IMR-90 (cell line): ENCODE measurements around the gene TSPEAR. TPM values are rescaled to one million over a fixed set of nuclear protein-coding genes. Genes with fewer than 3 reads are reported as not detected.

Experiments
- ATAC-seq: fragments of 200-7000 bp; cut with Tn5 transposase; 2 replicates; pipeline ENCODE4 v1.9.1; 2020; ENCODE audit warnings: low read depth, mild to moderate bottlenecking, moderate library complexity
- BruUV-seq: library from RNA; stranded (reverse); fragments of 400-500 nt; replicated peaks from 2 replicates; lab custom pipeline; 2021; lab: Mats Ljungman, UMichigan
- CTCF ChIA-PET: fragments of 300-600 bp; formaldehyde crosslinking; extraction: SDS; loops from one replicate; lab custom pipeline; 2021; ENCODE audit warnings: antibody characterized with exemption; lab: Yijun Ruan, JAX
- POLR2A ChIA-PET: fragments of 300-600 bp; sonication (Branson Sonifier 250); formaldehyde crosslinking; loops from one replicate; lab custom pipeline; 2022; ENCODE audit warnings: antibody characterized with exemption; ENCODE audit not compliant: unreplicated experiment; lab: Charles Lee
- DNase-seq: peaks from one replicate; pipeline ENCODE4 v3.0.0; 2013
- H2AFZ ChIP-seq: replicated peaks from 2 replicates; pipeline ENCODE3; 2013; ENCODE audit warnings: low read length, mild to moderate bottlenecking; ENCODE audit not compliant: poor library complexity
- H2AK5ac ChIP-seq: 2 replicates; pipeline ENCODE4 v1.6.1; 2013; ENCODE audit warnings: low read depth, low read length, inconsistent platforms
- H2AK9ac ChIP-seq: replicated peaks from 2 replicates; pipeline ENCODE3; 2013; ENCODE audit warnings: mild to moderate bottlenecking, low read depth, low read length, moderate library complexity; ENCODE audit not compliant: poor library complexity
- H2BK120ac ChIP-seq: 2 replicates; pipeline ENCODE4 v1.6.1; 2013; ENCODE audit warnings: low read depth, low read length, inconsistent platforms
- H2BK15ac ChIP-seq: 3 replicates; pipeline ENCODE4 v1.6.1; 2013; ENCODE audit warnings: low read depth, low read length, inconsistent platforms
- H2BK20ac ChIP-seq: 2 replicates; pipeline ENCODE4 v1.6.1; 2013; ENCODE audit warnings: low read depth, mild to moderate bottlenecking, inconsistent platforms, low read length, moderate library complexity
- H2BK5ac ChIP-seq: 2 replicates; pipeline ENCODE4 v1.6.1; 2013; ENCODE audit warnings: mild to moderate bottlenecking, low read depth, low read length, inconsistent platforms; ENCODE audit not compliant: poor library complexity, severe bottlenecking
- H3K14ac ChIP-seq: replicated peaks from 2 replicates; pipeline ENCODE4 v1.6.1; 2013; ENCODE audit warnings: low read depth, low read length, inconsistent platforms
- H3K18ac ChIP-seq: 2 replicates; pipeline ENCODE4 v1.6.1; 2013; ENCODE audit warnings: low read depth, low read length, control low read depth
- H3K23ac ChIP-seq: 2 replicates; pipeline ENCODE4 v1.6.1; 2013; ENCODE audit warnings: low read depth, low read length, inconsistent platforms
- H3K27ac ChIP-seq: 2 replicates; pipeline ENCODE4 v1.5.1; 2013; ENCODE audit warnings: mild to moderate bottlenecking, control low read depth, low read length; ENCODE audit not compliant: insufficient read depth
- H3K27me3 ChIP-seq: 2 replicates; pipeline ENCODE4 v1.6.1; 2013; ENCODE audit warnings: low read length; ENCODE audit not compliant: control insufficient read depth, insufficient read depth
- H3K36me3 ChIP-seq: 2 replicates; pipeline ENCODE4 v1.6.1; 2013; ENCODE audit warnings: low read length, mixed read lengths; ENCODE audit not compliant: control insufficient read depth, insufficient read depth
- H3K4ac ChIP-seq: 2 replicates; pipeline ENCODE4 v1.6.1; 2013; ENCODE audit warnings: low read depth, low read length, inconsistent platforms
- H3K4me1 ChIP-seq: 2 replicates; pipeline ENCODE4 v1.6.1; 2013; ENCODE audit warnings: low read length, mixed read lengths; ENCODE audit not compliant: control insufficient read depth, insufficient read depth
- H3K4me2 ChIP-seq: 2 replicates; pipeline ENCODE4 v1.6.1; 2013; ENCODE audit warnings: low read depth, mild to moderate bottlenecking, control low read depth, low read length, moderate library complexity
- H3K4me3 ChIP-seq: 2 replicates; pipeline ENCODE4 v1.5.1; 2013; ENCODE audit warnings: low read depth, mild to moderate bottlenecking, control low read depth, low read length, moderate library complexity; ENCODE audit not compliant: insufficient read depth
- H3K56ac ChIP-seq: 2 replicates; pipeline ENCODE4 v1.6.1; 2013; ENCODE audit warnings: low read length, inconsistent platforms; ENCODE audit not compliant: insufficient read depth; ENCODE audit errors: extremely low read depth
- H3K79me1 ChIP-seq, 2 experiments: 2 replicates each; pipeline ENCODE4 v1.6.1; 2013; ENCODE audit warnings: low read length in 2 of 2, inconsistent platforms in 1 of 2, low read depth in 1 of 2
- H3K9ac ChIP-seq: 2 replicates; pipeline ENCODE4 v1.6.1; 2013; ENCODE audit warnings: low read depth, low read length, control low read depth
- H3K9me1 ChIP-seq: 2 replicates; pipeline ENCODE4 v1.6.1; 2013; ENCODE audit warnings: low read length, inconsistent platforms; ENCODE audit not compliant: insufficient read depth
- H3K9me3 ChIP-seq: 2 replicates; pipeline ENCODE4 v1.6.1; 2013; ENCODE audit warnings: low read length; ENCODE audit not compliant: control insufficient read depth, insufficient read depth
- H4K20me1 ChIP-seq: 2 replicates; pipeline ENCODE4 v1.6.1; 2013; ENCODE audit warnings: low read length, inconsistent platforms; ENCODE audit not compliant: insufficient read depth
- H4K5ac ChIP-seq: 2 replicates; pipeline ENCODE4 v1.6.1; 2013; ENCODE audit warnings: mild to moderate bottlenecking, low read depth, low read length, control low read depth
- H4K8ac ChIP-seq, 2 experiments: 2 replicates each; pipeline ENCODE4 v1.6.1; 2013; ENCODE audit warnings: low read depth in 2 of 2, low read length in 2 of 2, control low read depth in 1 of 2, inconsistent platforms in 1 of 2
- H4K91ac ChIP-seq: 2 replicates; pipeline ENCODE4 v1.6.1; 2013; ENCODE audit warnings: low read depth, low read length, inconsistent platforms; ENCODE audit not compliant: insufficient read depth
- BHLHE40 ChIP-seq: fragments of 150-350 bp; IDR thresholded peaks from 2 replicates; pipeline ENCODE4 v1.6.1; 2016; ENCODE audit warnings: mild to moderate bottlenecking, low read depth, low read length
- CEBPB ChIP-seq: IDR thresholded peaks from 2 replicates; pipeline ENCODE4 v1.6.1; 2012; ENCODE audit warnings: low read depth, low read length, improper control_type of control experiment
- CHD1 ChIP-seq: IDR thresholded peaks from 2 replicates; pipeline ENCODE4 v1.6.1; 2012; ENCODE audit warnings: low read depth, low read length, improper control_type of control experiment
- FOS ChIP-seq: fragments of 150-350 bp; IDR thresholded peaks from 2 replicates; pipeline ENCODE4 v1.6.1; 2016; ENCODE audit warnings: low read depth, low read length
- MAFK ChIP-seq: IDR thresholded peaks from 2 replicates; pipeline ENCODE4 v1.6.1; 2012; ENCODE audit warnings: low read depth, low read length, improper control_type of control experiment
- MAZ ChIP-seq: IDR thresholded peaks from 2 replicates; pipeline ENCODE4 v1.6.1; 2012; ENCODE audit warnings: low read depth, mild to moderate bottlenecking, low read length, improper control_type of control experiment, moderate library complexity, borderline replicate concordance
- MXI1 ChIP-seq: IDR thresholded peaks from 2 replicates; pipeline ENCODE4 v1.6.1; 2012; ENCODE audit warnings: low read depth, mild to moderate bottlenecking, low read length, moderate library complexity, borderline replicate concordance
- NFE2L2 ChIP-seq: fragments of 150-350 bp; IDR thresholded peaks from 2 replicates; pipeline ENCODE4 v1.6.1; 2016; ENCODE audit warnings: low read depth, mild to moderate bottlenecking, low read length
- POLR2A ChIP-seq: IDR thresholded peaks from 2 replicates; pipeline ENCODE4 v1.6.1; 2012; ENCODE audit warnings: mild to moderate bottlenecking, low read depth, low read length
- RAD21 ChIP-seq: IDR thresholded peaks from 2 replicates; pipeline ENCODE4 v1.6.1; 2012; ENCODE audit warnings: low read length, improper control_type of control experiment
- RCOR1 ChIP-seq: IDR thresholded peaks from 2 replicates; pipeline ENCODE4 v1.6.1; 2012; ENCODE audit warnings: mild to moderate bottlenecking, low read length, improper control_type of control experiment; ENCODE audit not compliant: insufficient replicate concordance
- RFX5 ChIP-seq: IDR thresholded peaks from 2 replicates; pipeline ENCODE4 v1.8.0; 2012; ENCODE audit warnings: low read depth, mild to moderate bottlenecking, low read length, moderate library complexity
- SMC3 ChIP-seq: fragments of 150-350 bp; IDR thresholded peaks from 2 replicates; pipeline ENCODE4 v1.6.1; 2016; ENCODE audit warnings: low read depth, mild to moderate bottlenecking, antibody characterized with exemption, low read length, moderate library complexity
- WGBS, 2 experiments: methylation state at CpG; one replicate each; pipeline versions ENCODE4 v1.1.5 to v1.1.7; 2013; ENCODE audit warnings: missing lambda C conversion rate in 2 of 2; ENCODE audit not compliant: insufficient read length in 1 of 2; ENCODE audit errors: extremely low coverage in 2 of 2; 5-methylcytosine and 5-hydroxymethylcytosine counted together
- dilution Hi-C: fragments of 300-500 bp; cut with HindIII; formaldehyde crosslinking; loops from one replicate; pipeline ENCODE4 v1.14.3; 2018; ENCODE audit warnings: low sequenced_read_pairs; ENCODE audit not compliant: unreplicated experiment
- in situ Hi-C: fragments of 300-500 bp; cut with MboI; formaldehyde crosslinking; loops from 3 replicates; pipeline ENCODE4 v1.14.3; 2019; ENCODE audit warnings: low sequenced_read_pairs, inconsistent platforms, mixed read lengths
- intact Hi-C: fragments of 100-400 bp; cut with micrococcal nuclease; formaldehyde crosslinking; loops from 2 replicates; pipeline ENCODE4 v1.10.0; 2022
- polyA plus RNA-seq, 3 experiments: library from polyadenylated mRNA; depleted of rRNA; stranded (reverse); fragments of >200 nt; gene quantifications; 2 replicates each; pipeline ENCODE4 v1.2.3, GENCODE V29; 2012; ENCODE audit warnings: low replicate concordance in 1 of 3
- total RNA-seq: library from RNA; depleted of rRNA; stranded (reverse); fragments of >200 nt; gene quantifications from 2 replicates; pipeline ENCODE4 v1.2.3, GENCODE V29; 2012
- TF ChIP-seq, protein P1 (sequence below): fragments of 150-350 bp; IDR thresholded peaks from 2 replicates; pipeline ENCODE4 v1.6.1; 2016; ENCODE audit warnings: low read depth, mild to moderate bottlenecking, low read length, moderate library complexity, borderline replicate concordance
- TF ChIP-seq, protein P2 (sequence below): conservative IDR thresholded peaks from 2 replicates; pipeline ENCODE4 v1.5.1; 2012; ENCODE audit warnings: mild to moderate bottlenecking, low read depth, low read length, improper control_type of control experiment
- TF ChIP-seq, protein P3 (sequence below): fragments of 150-350 bp; IDR thresholded peaks from 2 replicates; pipeline ENCODE4 v1.6.1; 2017; ENCODE audit warnings: mild to moderate bottlenecking, antibody characterized with exemption, low read length, low read depth

TSPEAR gene
- total and polyA plus RNA-seq, 2 of the 4 experiments (the other 2 are of a cell fraction), result not detected

DNA sequence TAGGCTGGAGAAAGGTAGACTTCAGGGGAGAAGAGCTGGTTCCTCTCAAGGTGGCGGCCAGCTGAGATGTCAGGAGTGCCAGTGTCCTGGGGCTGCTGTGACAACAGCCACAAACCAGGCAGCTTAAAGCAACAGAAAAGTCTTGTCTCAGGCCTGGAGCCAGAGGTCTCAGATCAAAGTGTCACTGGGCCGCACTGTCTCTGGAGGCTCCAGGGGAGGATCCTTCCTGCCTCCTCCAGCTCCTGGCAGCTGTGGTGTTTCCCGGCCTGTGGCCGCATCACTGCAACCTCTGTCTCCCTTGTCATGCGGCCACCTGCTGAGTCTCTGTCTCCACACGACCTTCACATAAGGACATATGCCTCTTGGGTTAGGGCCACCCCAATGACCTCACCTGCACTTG, 24.4 kb upstream of the TSPEAR start:
- no peak for ATAC-seq
- ChIA-PET CTCF (no interaction called here), POLR2A (no interaction called here)
- H2AK9ac ChIP-seq, result no peak overlapping the region
- H2BK15ac ChIP-seq, result no peak overlapping the region
- H3K36me3 ChIP-seq, result no peaks in the 10 kb centered on the region
- no peak overlapping the region for H2BK20ac ChIP-seq
- H3K79me1 ChIP-seq, result no peaks in the 10 kb centered on the region
- H3K9ac ChIP-seq, result no peak overlapping the region
- H3K9me3 ChIP-seq, result peaks cover 40% of the 10 kb centered on the region
- TF ChIP-seq RAD21 (no peak), MAFK (no peak), RCOR1 (no peak), RFX5 (no peak), NFE2L2 (no peak), CHD1 (no peak), POLR2A (no peak), MAZ (no peak), BHLHE40 (no peak), CEBPB (no peak), FOS (no peak), MXI1 (no peak), SMC3 (no peak)
- TF ChIP-seq, protein P1, sequence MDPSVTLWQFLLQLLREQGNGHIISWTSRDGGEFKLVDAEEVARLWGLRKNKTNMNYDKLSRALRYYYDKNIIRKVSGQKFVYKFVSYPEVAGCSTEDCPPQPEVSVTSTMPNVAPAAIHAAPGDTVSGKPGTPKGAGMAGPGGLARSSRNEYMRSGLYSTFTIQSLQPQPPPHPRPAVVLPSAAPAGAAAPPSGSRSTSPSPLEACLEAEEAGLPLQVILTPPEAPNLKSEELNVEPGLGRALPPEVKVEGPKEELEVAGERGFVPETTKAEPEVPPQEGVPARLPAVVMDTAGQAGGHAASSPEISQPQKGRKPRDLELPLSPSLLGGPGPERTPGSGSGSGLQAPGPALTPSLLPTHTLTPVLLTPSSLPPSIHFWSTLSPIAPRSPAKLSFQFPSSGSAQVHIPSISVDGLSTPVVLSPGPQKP, result no peak
- TF ChIP-seq, protein P2, sequence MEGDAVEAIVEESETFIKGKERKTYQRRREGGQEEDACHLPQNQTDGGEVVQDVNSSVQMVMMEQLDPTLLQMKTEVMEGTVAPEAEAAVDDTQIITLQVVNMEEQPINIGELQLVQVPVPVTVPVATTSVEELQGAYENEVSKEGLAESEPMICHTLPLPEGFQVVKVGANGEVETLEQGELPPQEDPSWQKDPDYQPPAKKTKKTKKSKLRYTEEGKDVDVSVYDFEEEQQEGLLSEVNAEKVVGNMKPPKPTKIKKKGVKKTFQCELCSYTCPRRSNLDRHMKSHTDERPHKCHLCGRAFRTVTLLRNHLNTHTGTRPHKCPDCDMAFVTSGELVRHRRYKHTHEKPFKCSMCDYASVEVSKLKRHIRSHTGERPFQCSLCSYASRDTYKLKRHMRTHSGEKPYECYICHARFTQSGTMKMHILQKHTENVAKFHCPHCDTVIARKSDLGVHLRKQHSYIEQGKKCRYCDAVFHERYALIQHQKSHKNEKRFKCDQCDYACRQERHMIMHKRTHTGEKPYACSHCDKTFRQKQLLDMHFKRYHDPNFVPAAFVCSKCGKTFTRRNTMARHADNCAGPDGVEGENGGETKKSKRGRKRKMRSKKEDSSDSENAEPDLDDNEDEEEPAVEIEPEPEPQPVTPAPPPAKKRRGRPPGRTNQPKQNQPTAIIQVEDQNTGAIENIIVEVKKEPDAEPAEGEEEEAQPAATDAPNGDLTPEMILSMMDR, result no peak
- TF ChIP-seq, protein P3, sequence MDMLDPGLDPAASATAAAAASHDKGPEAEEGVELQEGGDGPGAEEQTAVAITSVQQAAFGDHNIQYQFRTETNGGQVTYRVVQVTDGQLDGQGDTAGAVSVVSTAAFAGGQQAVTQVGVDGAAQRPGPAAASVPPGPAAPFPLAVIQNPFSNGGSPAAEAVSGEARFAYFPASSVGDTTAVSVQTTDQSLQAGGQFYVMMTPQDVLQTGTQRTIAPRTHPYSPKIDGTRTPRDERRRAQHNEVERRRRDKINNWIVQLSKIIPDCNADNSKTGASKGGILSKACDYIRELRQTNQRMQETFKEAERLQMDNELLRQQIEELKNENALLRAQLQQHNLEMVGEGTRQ, result no peak
- H3K4me3 ChIP-seq, result no peak overlapping the region
- H4K8ac ChIP-seq, result no peak overlapping the region
- no peak for DNase-seq
- no peak overlapping the region for H4K5ac ChIP-seq
- H2AFZ ChIP-seq, result no peak overlapping the region
- no peak overlapping the region for H3K4me2 ChIP-seq
- H2BK5ac ChIP-seq, result no peak overlapping the region
- H3K4me1 ChIP-seq, result no peaks in the 10 kb centered on the region
- no peak overlapping the region for H2BK120ac ChIP-seq
- no peak overlapping the region for H3K18ac ChIP-seq
- H4K20me1 ChIP-seq, result no peaks in the 10 kb centered on the region
- H4K91ac ChIP-seq, result no peak overlapping the region
- 60% methylated on average over 4 of the region's 6 CpGs; no CpG with 5 or more reads in 1 of the 2 experiments for WGBS, 2 experiments
- no peak overlapping the region for H3K27ac ChIP-seq
- no TSS peak for BruUV-seq
- in situ Hi-C loops (no loop called here), intact Hi-C loops (no loop called here), dilution Hi-C loops (no loop called here)
- H3K23ac ChIP-seq, result no peak overlapping the region
- no peak overlapping the region for H3K56ac ChIP-seq
- H3K27me3 ChIP-seq, result peaks cover 7% of the 10 kb centered on the region
- no peak overlapping the region for H3K4ac ChIP-seq
- no peaks in the 10 kb centered on the region for H3K9me1 ChIP-seq
- H3K14ac ChIP-seq, result no peak overlapping the region
- no peak overlapping the region for H2AK5ac ChIP-seq
